K562 (cell line): ENCODE measurements around the gene NSUN6. TPM values are rescaled to one million over a fixed set of nuclear protein-coding genes. Genes with fewer than 3 reads are reported as not detected.
A peak's percentile ranks its signal among the peaks of the same experiment; 100 is the strongest.

Experiments used
- ELF1 ChIP-seq: fragments of 200-800 bp; sonication (Bioruptor generic); IDR thresholded peaks from 2 replicates; pipeline ENCODE4 v1.6.1; 2016; ENCODE audit warnings: missing genetic modification characterization, missing compliant biosample characterization
- ERF ChIP-seq: fragments of 450-650 bp; formaldehyde crosslinking; IDR thresholded peaks from 2 replicates; pipeline ENCODE4 v1.4.0; 2020; ENCODE audit warnings: mild to moderate bottlenecking, mixed read lengths
- FIP1L1 ChIP-seq: fragments of 200-400 bp; formaldehyde crosslinking; IDR thresholded peaks from 2 replicates; pipeline ENCODE4 v1.6.1; 2018; ENCODE audit warnings: mild to moderate bottlenecking, low read depth, low read length; ENCODE audit not compliant: poor library complexity, severe bottlenecking
- FOXA3 ChIP-seq, 2 experiments: fragments of 450-650 bp in 1 of 2; sonication (generic) in 1 of 2; formaldehyde crosslinking; IDR thresholded peaks in 1 of 2; conservative IDR thresholded peaks in 1 of 2; 2 replicates each; pipeline versions ENCODE4 v1.4.0 to v1.8.0; 2020 to 2022; ENCODE audit warnings: mild to moderate bottlenecking in 2 of 2, missing genetic modification reagents in 1 of 2
- FOXK1 ChIP-seq: sonication (generic); formaldehyde crosslinking; IDR thresholded peaks from 2 replicates; pipeline ENCODE4 v1.8.0; 2022; ENCODE audit warnings: missing genetic modification reagents, mild to moderate bottlenecking, borderline replicate concordance
- HDGF ChIP-seq: fragments of 450-650 bp; IDR thresholded peaks from 2 replicates; pipeline ENCODE4 v1.6.1; 2016
- HINFP ChIP-seq: fragments of 450-650 bp; conservative IDR thresholded peaks from 2 replicates; pipeline ENCODE4 v1.6.1; 2016; ENCODE audit warnings: missing genetic modification characterization, low read depth, mild to moderate bottlenecking, control low read depth, missing compliant biosample characterization
- HMG20B ChIP-seq: fragments of 250-450 bp; sonication (Bioruptor Pico); IDR thresholded peaks from 2 replicates; pipeline ENCODE4 v1.5.0; 2021; ENCODE audit warnings: mild to moderate bottlenecking
- ILK ChIP-seq: fragments of 450-650 bp; IDR thresholded peaks from 2 replicates; pipeline ENCODE4 v1.6.1; 2016; ENCODE audit warnings: missing genetic modification characterization, low read depth, mild to moderate bottlenecking, missing compliant biosample characterization, moderate library complexity, borderline replicate concordance
- MAZ ChIP-seq, 2 experiments: fragments of 450-650 bp in 1 of 2; sonication (generic) in 1 of 2; formaldehyde crosslinking; IDR thresholded peaks in 1 of 2; conservative IDR thresholded peaks in 1 of 2; 2 replicates each; pipeline versions ENCODE4 v1.4.0 to v1.5.0; 2020; ENCODE audit warnings: mild to moderate bottlenecking in 1 of 2, missing genetic modification reagents in 1 of 2
- MBD1 ChIP-seq: fragments of 250-450 bp; sonication (Bioruptor Pico); IDR thresholded peaks from 2 replicates; pipeline ENCODE4 v1.8.0; 2022; ENCODE audit warnings: inconsistent platforms
- RBFOX2 ChIP-seq: fragments of 200-400 bp; formaldehyde crosslinking; IDR thresholded peaks from 2 replicates; pipeline ENCODE4 v1.6.1; 2017; ENCODE audit warnings: low read depth, mild to moderate bottlenecking, low read length, moderate library complexity
- SAFB2 ChIP-seq: fragments of 200-400 bp; formaldehyde crosslinking; IDR thresholded peaks from 2 replicates; pipeline ENCODE4 v1.6.1; 2018; ENCODE audit warnings: borderline replicate concordance, low read length, low read depth, moderate library complexity; ENCODE audit not compliant: severe bottlenecking
- SRSF9 ChIP-seq: fragments of 200-400 bp; formaldehyde crosslinking; IDR thresholded peaks from 2 replicates; pipeline ENCODE4 v1.6.1; 2017; ENCODE audit warnings: low read depth, low read length, borderline replicate concordance
- ZNF133 ChIP-seq: fragments of 250-450 bp; sonication (Bioruptor Pico); IDR thresholded peaks from 2 replicates; pipeline ENCODE4 v1.4.0; 2020; ENCODE audit warnings: mild to moderate bottlenecking
- ZNF431 ChIP-seq: sonication (generic); formaldehyde crosslinking; IDR thresholded peaks from 2 replicates; pipeline ENCODE4 v1.8.0; 2022; ENCODE audit warnings: mild to moderate bottlenecking, missing genetic modification reagents
- ZNF583 ChIP-seq: fragments of 250-450 bp; sonication (Bioruptor Pico); IDR thresholded peaks from 2 replicates; pipeline ENCODE4 v1.4.0; 2020
- polyA plus RNA-seq, 8 experiments: library from polyadenylated mRNA; depleted of rRNA in 4 of 8; stranded (reverse) in 5 of 8; unstranded in 3 of 8; fragments of >200 nt; fragmentation: Nextera tagmentation in 2 of 8; fragmentation: Illumina TruSeq in 1 of 8; extraction: Ambion mirVana in 2 of 8; extraction: Trizol in 1 of 8; gene quantifications; 2 replicates each; pipeline versions ENCODE4 v1.2.1 to v1.2.3, GENCODE V29; 2011 to 2014; ENCODE audit warnings: inconsistent platforms in 1 of 8, missing spikeins in 1 of 8
- total RNA-seq, 7 experiments: library from RNA; depleted of rRNA in 6 of 7; stranded (reverse); fragments of >200 nt in 6 of 7; fragmentation: Illumina TruSeq in 2 of 7; extraction: Trizol in 2 of 7; gene quantifications; 2 replicates each; pipeline versions ENCODE4 v1.2.1 to v1.2.3, GENCODE V29; 2011 to 2021; ENCODE audit warnings: low replicate concordance in 1 of 7
- TF ChIP-seq, protein P1 (sequence below): sonication (generic); formaldehyde crosslinking; IDR thresholded peaks from 2 replicates; pipeline ENCODE4 v1.8.0; 2023; ENCODE audit warnings: mild to moderate bottlenecking, missing genetic modification reagents
- TF ChIP-seq, protein P2 (sequence below): fragments of 450-650 bp; IDR thresholded peaks from 2 replicates; pipeline ENCODE4 v1.6.1; 2018; ENCODE audit not compliant: partially characterized antibody

Gene NSUN6
- total and polyA plus RNA-seq, 9 of the 15 experiments (the other 6 are each of a cell fraction or from before 2014, with no cell fraction given): 12.5 to 33.1 (median 24.2) TPM

- TF ChIP-seq FIP1L1: no peak
- TF ChIP-seq HMG20B: no peak
- no peak for TF ChIP-seq HINFP (tag)
- TF ChIP-seq ZNF133 (CRISPR knock-in tag): no peak
- TF ChIP-seq SAFB2: no peak
- TF ChIP-seq ILK (tag): no peak
- no peak for TF ChIP-seq ZNF583 (CRISPR knock-in tag)
- no peak for TF ChIP-seq MBD1 (CRISPR knock-in tag)
- no peak for TF ChIP-seq ZNF431 (CRISPR knock-in tag)
- peak; percentile 88 for TF ChIP-seq RBFOX2
- no peak for TF ChIP-seq FOXK1
- peak; percentile 63 to 68; a peak in 3 of 4 replicates for TF ChIP-seq MAZ (CRISPR knock-in tag; conservative IDR thresholded peaks at IDR 0.05 in 1 of 2, IDR thresholded peaks at IDR 0.05 in 1 of 2)
- no peak for TF ChIP-seq FOXA3 (CRISPR knock-in tag; conservative IDR thresholded peaks at IDR 0.05 in 1 of 2, IDR thresholded peaks at IDR 0.05 in 1 of 2)
- TF ChIP-seq, protein P1, sequence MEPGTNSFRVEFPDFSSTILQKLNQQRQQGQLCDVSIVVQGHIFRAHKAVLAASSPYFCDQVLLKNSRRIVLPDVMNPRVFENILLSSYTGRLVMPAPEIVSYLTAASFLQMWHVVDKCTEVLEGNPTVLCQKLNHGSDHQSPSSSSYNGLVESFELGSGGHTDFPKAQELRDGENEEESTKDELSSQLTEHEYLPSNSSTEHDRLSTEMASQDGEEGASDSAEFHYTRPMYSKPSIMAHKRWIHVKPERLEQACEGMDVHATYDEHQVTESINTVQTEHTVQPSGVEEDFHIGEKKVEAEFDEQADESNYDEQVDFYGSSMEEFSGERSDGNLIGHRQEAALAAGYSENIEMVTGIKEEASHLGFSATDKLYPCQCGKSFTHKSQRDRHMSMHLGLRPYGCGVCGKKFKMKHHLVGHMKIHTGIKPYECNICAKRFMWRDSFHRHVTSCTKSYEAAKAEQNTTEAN (CRISPR knock-in tag): 0 out of 2 replicates have a peak, but pooled peaks have one; percentile 30
- TF ChIP-seq HDGF: no peak
- TF ChIP-seq ELF1: peak; percentile 82
- TF ChIP-seq ERF (CRISPR knock-in tag): no peak
- TF ChIP-seq, protein P2, sequence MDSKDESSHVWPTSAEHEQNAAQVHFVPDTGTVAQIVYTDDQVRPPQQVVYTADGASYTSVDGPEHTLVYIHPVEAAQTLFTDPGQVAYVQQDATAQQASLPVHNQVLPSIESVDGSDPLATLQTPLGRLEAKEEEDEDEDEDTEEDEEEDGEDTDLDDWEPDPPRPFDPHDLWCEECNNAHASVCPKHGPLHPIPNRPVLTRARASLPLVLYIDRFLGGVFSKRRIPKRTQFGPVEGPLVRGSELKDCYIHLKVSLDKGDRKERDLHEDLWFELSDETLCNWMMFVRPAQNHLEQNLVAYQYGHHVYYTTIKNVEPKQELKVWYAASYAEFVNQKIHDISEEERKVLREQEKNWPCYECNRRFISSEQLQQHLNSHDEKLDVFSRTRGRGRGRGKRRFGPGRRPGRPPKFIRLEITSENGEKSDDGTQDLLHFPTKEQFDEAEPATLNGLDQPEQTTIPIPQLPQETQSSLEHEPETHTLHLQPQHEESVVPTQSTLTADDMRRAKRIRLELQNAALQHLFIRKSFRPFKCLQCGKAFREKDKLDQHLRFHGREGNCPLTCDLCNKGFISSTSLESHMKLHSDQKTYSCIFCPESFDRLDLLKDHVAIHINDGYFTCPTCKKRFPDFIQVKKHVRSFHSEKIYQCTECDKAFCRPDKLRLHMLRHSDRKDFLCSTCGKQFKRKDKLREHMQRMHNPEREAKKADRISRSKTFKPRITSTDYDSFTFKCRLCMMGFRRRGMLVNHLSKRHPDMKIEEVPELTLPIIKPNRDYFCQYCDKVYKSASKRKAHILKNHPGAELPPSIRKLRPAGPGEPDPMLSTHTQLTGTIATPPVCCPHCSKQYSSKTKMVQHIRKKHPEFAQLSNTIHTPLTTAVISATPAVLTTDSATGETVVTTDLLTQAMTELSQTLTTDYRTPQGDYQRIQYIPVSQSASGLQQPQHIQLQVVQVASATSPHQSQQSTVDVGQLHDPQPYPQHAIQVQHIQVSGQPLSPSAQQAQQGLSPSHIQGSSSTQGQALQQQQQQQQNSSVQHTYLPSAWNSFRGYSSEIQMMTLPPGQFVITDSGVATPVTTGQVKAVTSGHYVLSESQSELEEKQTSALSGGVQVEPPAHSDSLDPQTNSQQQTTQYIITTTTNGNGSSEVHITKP: peak; percentile 70
- TF ChIP-seq SRSF9: no peak
Measured at GRCh38 chr10:18651324-18652007, at the start of gene NSUN6 (continued).
